Stimulated activated naive CD8-positive, alpha-beta T cell treated with anti-CD3 and anti-CD28 coated beads, Interleukin-15, Interleukin-2, amounts not matched to agents 100 ng/mL and 50 ng/mL, for 24 hours (primary cell): ENCODE results near the gene CYCS.
"Not testable (repeated sequence)": the region's sequence is repeated elsewhere in the genome, so short reads cannot be mapped to it uniquely, and the experiment has no call there.

Source experiments
- H3K27ac Mint-ChIP-seq: one replicate; pipeline ENCODE4 v1.8.0; 2021; ENCODE audit warnings: mild to moderate bottlenecking, mixed read lengths
- H3K27me3 Mint-ChIP-seq: one replicate; pipeline ENCODE4 v1.8.0; 2021; ENCODE audit warnings: mixed read lengths
- H3K36me3 Mint-ChIP-seq: one replicate; pipeline ENCODE4 v1.8.0; 2021; ENCODE audit warnings: low read depth, mixed read lengths
- H3K4me1 Mint-ChIP-seq: one replicate; pipeline ENCODE4 v1.8.0; 2021; ENCODE audit warnings: low read depth, mixed read lengths
- H3K4me3 Mint-ChIP-seq: one replicate; pipeline ENCODE4 v1.8.0; 2021; ENCODE audit warnings: mild to moderate bottlenecking, mixed read lengths
- H3K9me3 Mint-ChIP-seq: one replicate; pipeline ENCODE4 v1.8.0; 2021; ENCODE audit warnings: mixed read lengths

The CYCS gene

DNA sequence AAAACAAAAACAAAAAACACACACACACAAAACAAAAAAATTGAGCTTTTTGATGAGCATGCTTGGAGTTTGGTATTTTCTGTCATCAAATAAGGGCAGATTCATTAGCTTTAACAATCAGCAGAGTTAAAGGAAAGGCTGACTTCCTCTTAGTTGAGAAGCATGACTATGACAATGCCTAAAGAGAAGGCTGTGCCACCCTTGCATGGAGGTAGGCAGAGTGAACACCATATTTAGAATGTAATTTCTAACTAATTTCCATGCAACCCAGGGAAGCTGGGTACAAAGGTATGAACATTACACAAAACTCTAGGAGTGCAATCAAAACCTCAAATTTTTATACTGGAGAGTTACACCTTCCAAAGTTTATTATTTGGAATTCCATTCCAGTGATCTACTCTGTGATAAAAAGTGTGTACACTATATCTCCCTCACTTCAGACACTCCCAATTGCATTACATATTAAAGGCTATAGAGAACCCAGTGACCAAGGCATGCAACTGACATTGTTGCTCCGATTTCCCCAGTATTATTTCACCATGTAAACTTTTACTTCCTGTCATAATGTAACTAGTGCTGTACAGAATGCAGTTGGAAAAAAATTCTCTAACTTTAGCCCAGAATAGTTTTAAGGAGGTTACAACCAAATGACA is 9.4 kb upstream of the CYCS start:
- Mint-ChIP-seq H3K4me1 (peaks cover 7% of the 10 kb centered on the region), H3K36me3 (peaks cover 9% of the 10 kb centered on the region), H3K9me3 (no peaks in the 10 kb centered on the region), H3K27me3 (no peaks in the 10 kb centered on the region), H3K27ac (no peak overlapping the region), H3K4me3 (no peak overlapping the region)

DNA sequence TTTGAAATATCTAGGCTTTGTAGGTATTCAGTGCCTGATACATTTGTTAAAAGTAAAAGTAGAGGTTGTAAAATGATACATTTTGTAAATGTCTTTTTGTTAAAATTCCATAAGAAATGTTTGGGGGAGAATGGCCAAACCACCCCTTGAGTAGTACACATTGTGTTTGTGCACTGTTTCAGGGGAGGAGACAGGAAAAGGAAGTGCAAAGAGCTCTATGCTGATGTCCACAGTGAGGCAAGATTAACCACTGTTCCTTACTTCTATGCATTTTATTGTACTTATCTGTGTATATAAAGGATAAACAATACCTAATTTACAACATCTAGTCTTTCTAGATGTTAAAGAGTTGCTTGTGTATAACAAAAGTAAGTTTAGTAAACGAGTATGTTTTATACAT is 7.4 kb upstream of the CYCS start:
- Mint-ChIP-seq H3K36me3 (peaks cover 9% of the 10 kb centered on the region), H3K27me3 (no peaks in the 10 kb centered on the region), H3K4me3 (no peak overlapping the region), H3K9me3 (no peaks in the 10 kb centered on the region), H3K4me1 (peaks cover 7% of the 10 kb centered on the region), H3K27ac (no peak overlapping the region)

DNA sequence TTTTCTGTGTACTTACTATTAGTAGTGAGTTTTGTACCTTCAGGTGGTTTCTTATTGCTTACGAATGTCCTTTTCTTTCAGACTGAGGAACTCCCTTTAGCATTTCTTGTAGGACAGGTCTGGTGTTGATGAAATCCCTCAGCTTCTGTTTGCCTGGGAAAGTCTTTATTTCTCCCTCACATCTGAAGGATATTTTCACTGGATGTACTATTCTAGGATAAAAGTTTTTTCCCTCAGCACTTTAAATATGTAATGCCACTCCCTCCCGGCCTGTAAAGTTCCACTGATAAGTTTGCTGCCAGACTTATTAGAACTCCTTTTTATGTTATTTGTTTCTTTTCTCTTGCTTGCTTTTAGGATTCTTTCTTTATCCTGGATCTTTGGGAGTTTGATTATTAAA is 1.7 kb upstream of the CYCS start:
- H3K36me3 Mint-ChIP-seq = peaks cover 34% of the 10 kb centered on the region

DNA sequence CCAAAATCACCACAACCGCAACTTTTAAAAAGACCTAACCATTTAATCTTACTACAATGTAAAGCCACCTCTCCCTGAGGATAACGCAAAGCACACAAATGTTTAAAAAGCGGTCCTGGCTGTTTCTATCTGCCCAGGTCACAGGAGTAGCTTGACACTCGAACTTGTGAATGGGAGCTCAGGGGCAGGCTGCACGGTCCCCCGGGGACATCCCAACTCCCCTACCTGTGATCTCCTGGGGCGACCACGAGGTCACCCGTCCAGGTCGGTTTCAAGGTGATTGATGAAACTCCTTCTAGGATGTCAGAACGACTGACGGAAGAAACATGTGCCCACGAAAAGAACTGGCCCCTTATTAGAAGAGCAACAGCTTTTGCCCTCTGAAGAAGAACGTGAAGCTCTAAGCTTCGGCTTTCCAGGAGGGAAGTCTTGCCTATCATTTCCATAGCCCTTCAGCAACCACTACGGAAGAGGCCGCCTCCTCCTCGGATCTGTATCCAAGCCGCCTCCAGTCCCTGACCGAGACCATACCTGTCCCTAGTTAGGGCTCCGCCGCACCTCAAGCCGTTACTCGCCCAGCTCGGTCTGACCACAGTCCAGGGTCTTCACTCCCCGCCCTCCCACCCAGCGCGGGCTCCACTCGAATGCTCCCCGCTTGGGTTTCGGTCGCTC is 459 bp downstream of the CYCS start:
- Mint-ChIP-seq H3K4me3 (peak overlapping the region; percentile 99), H3K9me3 (no peaks in the 10 kb centered on the region), H3K4me1 (peaks cover 57% of the 10 kb centered on the region), H3K36me3 (peaks cover 54% of the 10 kb centered on the region), H3K27ac (peak overlapping the region; percentile 100), H3K27me3 (no peaks in the 10 kb centered on the region)

More for the DNA sequence above, 1.7 kb upstream of the CYCS start:
- Mint-ChIP-seq H3K4me1 (peaks cover 41% of the 10 kb centered on the region), H3K4me3 (no peak overlapping the region), H3K27ac (no peak overlapping the region), H3K27me3 (no peaks in the 10 kb centered on the region), H3K9me3 (no peaks in the 10 kb centered on the region)

DNA sequence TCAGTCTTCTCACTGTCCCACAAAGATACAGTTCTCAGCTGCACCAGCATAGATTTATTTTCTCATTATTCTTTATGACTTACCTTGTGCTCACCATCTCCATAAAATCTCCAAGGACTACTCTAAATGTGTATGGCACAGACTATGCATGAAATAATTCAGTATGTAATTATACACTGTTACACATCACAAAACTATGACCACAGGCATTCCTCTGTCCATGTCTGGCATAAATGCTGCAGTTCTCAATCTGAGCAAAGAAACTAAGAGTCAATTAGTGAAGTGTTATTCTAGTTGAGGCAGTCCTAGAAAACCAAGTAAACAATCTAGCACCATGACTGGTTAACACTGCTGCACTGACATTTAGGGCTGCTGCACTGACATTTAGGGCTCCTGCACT is 2.7 kb downstream of the CYCS start:
- H3K4me3 Mint-ChIP-seq = peak overlapping the region; percentile 99

DNA sequence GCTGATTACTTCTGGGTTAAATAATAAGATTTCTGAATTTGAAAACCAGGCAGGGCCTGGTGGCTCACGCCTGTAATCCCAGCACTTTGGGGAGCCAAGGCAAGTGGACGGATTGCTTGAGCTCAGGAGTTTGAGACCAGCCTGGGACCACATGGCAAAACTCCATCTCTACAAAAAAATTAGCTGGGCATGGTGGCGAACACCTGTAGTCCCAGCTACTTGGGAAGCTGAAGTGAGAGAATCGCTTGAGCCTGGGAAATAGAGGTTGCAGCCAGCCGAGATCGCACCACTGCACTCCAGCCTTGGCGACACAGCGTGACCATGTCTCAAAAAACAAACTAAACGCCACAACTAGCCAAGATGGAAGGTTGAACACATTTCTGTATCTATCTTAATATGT is 3.5 kb downstream of the CYCS start:
- Mint-ChIP-seq H3K4me1 (peaks cover 86% of the 10 kb centered on the region), H3K4me3 (peak overlapping the region; percentile 99), H3K27ac (peak overlapping the region; percentile 83), H3K9me3 (no peaks in the 10 kb centered on the region), H3K27me3 (no peaks in the 10 kb centered on the region), H3K36me3 (peaks cover 78% of the 10 kb centered on the region)

More for the DNA sequence above, 2.7 kb downstream of the CYCS start:
- no peaks in the 10 kb centered on the region for H3K9me3 Mint-ChIP-seq
- peaks cover 78% of the 10 kb centered on the region for H3K4me1 Mint-ChIP-seq
- peaks cover 73% of the 10 kb centered on the region for H3K36me3 Mint-ChIP-seq
- H3K27me3 Mint-ChIP-seq = no peaks in the 10 kb centered on the region
- peak overlapping the region; percentile 83 for H3K27ac Mint-ChIP-seq

DNA sequence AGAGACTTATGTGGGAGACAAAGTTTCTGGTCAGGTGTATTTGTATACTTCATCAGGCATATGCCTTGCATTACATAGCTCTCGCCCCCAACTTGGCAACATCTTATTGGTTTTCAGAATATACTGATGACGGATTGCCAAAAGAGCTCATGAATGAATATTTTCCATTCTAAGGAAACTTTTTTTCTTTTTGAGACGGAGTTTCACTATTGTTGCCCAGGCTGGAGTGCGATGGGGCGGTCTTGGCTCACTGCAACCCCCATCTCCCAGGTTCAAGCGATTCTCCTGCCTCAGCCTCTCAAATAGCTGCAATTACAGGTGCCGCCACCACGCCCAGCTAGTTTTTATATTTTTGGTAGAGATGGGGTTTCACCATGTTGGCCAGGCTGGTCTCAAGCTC is 6.0 kb downstream of the CYCS start:
- H3K4me3 Mint-ChIP-seq = no peak overlapping the region
- H3K36me3 Mint-ChIP-seq = peaks cover 69% of the 10 kb centered on the region
- no peaks in the 10 kb centered on the region for H3K27me3 Mint-ChIP-seq
- H3K4me1 Mint-ChIP-seq = peaks cover 71% of the 10 kb centered on the region
- no peaks in the 10 kb centered on the region for H3K9me3 Mint-ChIP-seq
- H3K27ac Mint-ChIP-seq = peak overlapping the region; percentile 76

DNA sequence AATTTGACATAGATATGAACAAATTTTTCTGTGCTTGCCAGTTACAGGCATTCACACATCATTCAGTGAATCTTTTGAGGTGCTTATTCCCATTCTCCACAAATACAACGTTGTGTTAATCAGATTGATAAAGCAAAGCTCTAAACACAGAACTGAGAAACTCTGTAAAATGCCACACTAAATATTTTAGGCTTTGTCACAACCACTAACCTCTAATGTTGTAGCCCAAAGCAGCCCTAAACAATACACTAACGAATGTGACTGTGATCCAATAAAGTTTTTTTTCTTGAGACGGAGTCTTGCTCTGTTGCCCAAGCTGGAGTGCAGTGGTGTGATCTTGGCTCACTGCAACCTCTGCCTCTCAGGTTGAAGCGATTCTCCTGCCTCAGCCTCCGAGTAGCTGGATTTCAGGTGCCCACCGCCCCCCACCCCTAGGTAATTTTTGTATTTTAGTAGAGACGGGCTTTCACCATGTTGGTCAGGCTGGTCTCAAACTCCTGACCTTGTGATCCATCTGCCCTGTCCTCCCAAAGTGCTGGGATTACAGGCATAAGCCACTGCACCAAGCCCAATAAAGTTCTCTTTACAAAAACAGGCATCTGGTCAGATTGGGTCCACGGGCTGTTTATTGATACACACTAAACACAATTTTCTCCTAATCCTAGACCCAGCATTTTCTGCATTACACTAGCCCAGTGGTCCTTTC is 6.9 kb downstream of the CYCS start:
- peaks cover 62% of the 10 kb centered on the region for H3K4me1 Mint-ChIP-seq
- peaks cover 60% of the 10 kb centered on the region for H3K36me3 Mint-ChIP-seq
- H3K27me3 Mint-ChIP-seq = no peaks in the 10 kb centered on the region
- H3K27ac Mint-ChIP-seq = peak overlapping the region; percentile 76
- H3K9me3 Mint-ChIP-seq = no peaks in the 10 kb centered on the region
- no peak overlapping the region for H3K4me3 Mint-ChIP-seq

DNA sequence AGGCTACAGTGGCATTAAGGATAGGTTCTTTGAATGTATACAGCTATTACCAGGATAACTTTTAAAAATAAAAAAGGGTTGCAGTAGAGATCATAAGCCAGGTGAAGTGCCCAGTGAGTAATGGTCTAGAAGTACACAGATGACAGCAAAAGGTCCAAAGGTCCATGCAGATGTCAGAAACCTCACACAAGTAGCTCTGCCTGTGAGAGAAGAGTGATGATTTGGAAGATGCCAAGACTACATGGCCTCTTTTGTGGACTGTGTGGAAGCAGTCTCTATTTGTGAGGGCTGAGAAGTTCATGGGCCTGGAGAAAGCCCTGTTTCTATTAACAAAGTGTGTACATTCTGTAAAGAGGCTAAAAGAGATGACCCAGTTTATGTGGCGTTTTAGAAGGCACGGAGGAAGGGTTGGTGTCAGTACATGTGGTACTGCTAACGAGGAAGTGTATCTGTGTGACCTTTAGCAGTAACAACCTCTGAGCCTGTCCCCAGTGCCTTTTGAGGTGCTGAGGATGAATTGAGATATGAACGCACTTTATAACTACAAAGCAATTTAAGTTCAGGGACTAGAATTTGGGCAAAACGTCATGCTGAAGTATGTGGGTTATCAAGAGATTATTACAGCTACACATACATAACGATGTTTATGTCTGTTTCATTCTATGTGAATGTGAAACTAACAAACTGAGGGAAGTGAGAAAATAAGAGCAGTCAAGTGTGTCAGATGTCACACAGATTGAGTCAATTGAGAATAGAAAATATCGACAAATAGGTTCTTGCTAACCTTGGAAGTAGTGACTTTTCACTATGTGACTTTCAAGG is 7.6 kb downstream of the CYCS start:
- peak overlapping the region; percentile 35 for H3K4me3 Mint-ChIP-seq
- H3K36me3 Mint-ChIP-seq = peaks cover 56% of the 10 kb centered on the region
- no peaks in the 10 kb centered on the region for H3K9me3 Mint-ChIP-seq
- peaks cover 55% of the 10 kb centered on the region for H3K4me1 Mint-ChIP-seq
- peak overlapping the region; percentile 59 for H3K27ac Mint-ChIP-seq
- no peaks in the 10 kb centered on the region for H3K27me3 Mint-ChIP-seq

DNA sequence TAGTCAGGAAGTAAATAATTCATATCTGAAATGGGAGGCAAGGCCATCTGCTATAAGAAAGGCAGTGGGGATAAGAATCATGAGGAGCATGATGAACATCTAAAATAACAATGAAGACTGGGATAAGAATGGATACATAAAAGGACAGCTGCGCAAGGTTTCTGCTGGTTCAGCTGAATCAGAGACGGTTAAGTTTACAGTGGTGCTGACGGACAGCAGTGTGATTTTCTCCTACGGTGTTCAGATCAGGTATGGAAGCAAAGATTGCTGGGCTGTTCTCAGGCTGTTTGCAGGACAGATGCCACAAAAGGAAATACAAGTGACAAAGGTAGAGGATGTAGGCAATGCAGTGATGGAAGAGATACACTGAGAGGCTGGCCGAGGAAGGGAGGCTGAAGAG is 8.4 kb downstream of the CYCS start:
- H3K4me3 Mint-ChIP-seq = no peak overlapping the region
- H3K4me1 Mint-ChIP-seq = peaks cover 47% of the 10 kb centered on the region
- H3K36me3 Mint-ChIP-seq = peaks cover 50% of the 10 kb centered on the region
- H3K27me3 Mint-ChIP-seq = no peaks in the 10 kb centered on the region
- H3K9me3 Mint-ChIP-seq = no peaks in the 10 kb centered on the region
- H3K27ac Mint-ChIP-seq = peak overlapping the region; percentile 59

DNA sequence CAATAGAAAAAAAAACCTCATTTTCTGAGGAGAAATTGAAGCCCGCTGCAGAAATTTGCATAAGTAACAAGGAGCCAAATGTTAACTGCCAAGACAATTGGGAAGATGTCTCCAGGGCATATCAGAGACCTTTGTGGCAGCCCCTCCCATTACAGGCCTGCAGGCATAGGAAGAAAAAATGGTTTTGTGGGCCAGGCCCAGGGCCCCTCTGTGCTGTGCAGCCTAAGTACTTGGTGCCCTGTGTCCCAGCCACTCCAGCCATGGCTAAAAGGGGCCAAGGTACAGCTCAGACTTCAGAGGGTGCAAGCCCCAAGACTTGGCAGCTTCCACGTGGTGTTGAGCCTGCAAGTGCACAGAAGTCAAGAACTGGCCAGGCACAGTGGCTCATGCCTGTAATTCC is 14.5 kb downstream of the CYCS start:
- not testable (repeated sequence) for H3K36me3 Mint-ChIP-seq, H3K9me3 Mint-ChIP-seq, H3K27ac Mint-ChIP-seq, H3K27me3 Mint-ChIP-seq, H3K4me3 Mint-ChIP-seq
- H3K4me1 Mint-ChIP-seq = peaks cover 10% of the 10 kb centered on the region

DNA sequence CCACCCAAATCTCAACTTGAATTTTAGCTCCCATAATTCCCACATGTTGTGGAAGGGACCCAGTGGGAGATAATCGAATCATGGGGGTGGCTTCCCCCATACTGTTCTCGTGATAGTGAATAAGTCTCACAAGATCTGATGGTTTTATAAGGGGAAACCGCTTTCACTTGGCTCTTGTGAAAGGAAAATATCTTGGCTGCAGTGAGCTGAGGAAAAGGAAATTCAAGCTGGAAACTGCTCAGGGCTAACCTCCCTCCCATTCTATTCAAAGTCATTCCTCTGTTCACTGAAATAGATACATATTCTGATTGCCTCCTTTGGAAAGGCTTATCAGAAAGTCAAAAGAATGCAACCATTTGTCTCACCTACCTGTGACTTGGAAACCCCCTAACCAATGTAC is 15.8 kb downstream of the CYCS start:
- peaks cover 10% of the 10 kb centered on the region for H3K4me1 Mint-ChIP-seq
- H3K4me3 Mint-ChIP-seq = no peak overlapping the region
- H3K9me3 Mint-ChIP-seq = no peaks in the 10 kb centered on the region
- no peak overlapping the region for H3K27ac Mint-ChIP-seq
- no peaks in the 10 kb centered on the region for H3K27me3 Mint-ChIP-seq
- H3K36me3 Mint-ChIP-seq = peaks cover 5% of the 10 kb centered on the region

DNA sequence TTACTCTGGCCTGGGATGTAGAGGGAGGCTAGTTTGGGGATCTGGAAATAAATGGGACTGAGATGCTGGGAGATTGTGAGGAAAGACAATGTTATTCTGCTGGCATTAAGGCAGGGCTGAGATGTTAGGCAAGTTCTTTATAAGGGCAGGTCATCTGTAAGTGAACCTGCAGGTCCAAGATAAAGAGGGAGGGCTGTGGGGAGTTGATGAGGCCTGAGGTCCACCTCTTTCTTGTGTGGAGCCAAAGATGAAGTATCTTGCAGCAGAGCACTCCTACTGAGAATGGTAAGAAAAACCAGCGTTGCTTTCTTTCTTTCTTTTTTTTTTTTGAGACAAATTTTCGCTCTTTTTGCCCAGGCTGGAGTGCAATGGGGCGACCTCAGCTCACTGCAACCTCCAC is 19.1 kb downstream of the CYCS start:
- Mint-ChIP-seq H3K36me3 (no peaks in the 10 kb centered on the region), H3K4me3 (no peak overlapping the region), H3K27ac (no peak overlapping the region), H3K27me3 (no peaks in the 10 kb centered on the region), H3K9me3 (no peaks in the 10 kb centered on the region), H3K4me1 (peaks cover 10% of the 10 kb centered on the region)

DNA sequence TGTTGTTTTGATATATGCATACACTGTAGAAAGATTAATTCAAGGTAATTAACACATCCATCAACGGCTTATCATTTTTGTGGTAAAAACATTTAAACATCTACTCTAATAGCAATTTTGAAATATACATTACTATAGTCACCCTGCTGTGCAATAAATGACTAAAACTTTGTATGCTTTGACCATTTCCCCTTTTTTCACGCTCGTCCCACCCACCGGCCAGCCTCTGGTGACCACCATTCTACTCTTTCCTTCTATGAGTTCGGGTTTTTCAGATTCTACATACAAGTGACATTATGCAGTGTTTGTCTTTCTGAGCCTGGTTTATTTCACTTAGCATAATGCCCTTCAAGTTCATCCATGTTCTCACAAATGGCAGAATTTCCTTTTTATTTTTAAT is 21.3 kb downstream of the CYCS start:
- no peaks in the 10 kb centered on the region for H3K36me3 Mint-ChIP-seq
- no peak overlapping the region for H3K27ac Mint-ChIP-seq
- no peaks in the 10 kb centered on the region for H3K4me1 Mint-ChIP-seq
- H3K4me3 Mint-ChIP-seq = no peak overlapping the region
- H3K9me3 Mint-ChIP-seq = no peaks in the 10 kb centered on the region
- no peaks in the 10 kb centered on the region for H3K27me3 Mint-ChIP-seq

DNA sequence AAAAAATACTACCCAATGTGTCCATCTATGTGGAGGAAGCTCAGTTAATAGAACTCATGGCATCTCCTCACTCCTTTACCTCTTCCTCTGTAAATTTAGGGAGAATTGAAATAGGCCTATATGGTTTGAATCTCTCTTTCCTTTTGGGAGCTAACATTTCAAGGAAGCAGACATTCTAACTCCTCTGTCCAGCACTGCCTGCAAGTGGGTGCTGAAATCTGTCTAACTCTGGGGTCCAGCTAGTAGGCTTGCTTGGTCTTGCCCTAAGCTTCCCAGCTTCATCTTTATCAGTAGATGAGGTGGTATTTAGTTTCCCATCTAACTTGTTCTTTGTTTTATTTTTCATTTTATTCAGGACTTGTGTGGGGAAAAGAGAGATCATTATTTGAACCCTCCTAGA is 23.2 kb downstream of the CYCS start:
- Mint-ChIP-seq H3K36me3 (no peaks in the 10 kb centered on the region), H3K27ac (no peak overlapping the region), H3K4me1 (no peaks in the 10 kb centered on the region), H3K9me3 (no peaks in the 10 kb centered on the region), H3K4me3 (no peak overlapping the region), H3K27me3 (no peaks in the 10 kb centered on the region)
